NCI-H2196 treated with DMSO at 0.1 percent for 48 hours (cell line): ENCODE measurements around the gene BTBD16.

Experiments
- DNase-seq: peaks from one replicate; lab custom pipeline; 2025; ENCODE audit not compliant: unreplicated experiment; lab: John Stamatoyannopoulos, UW

BTBD16 gene

GRCh38 chr10:122248356-122249302 is 22.5 kb upstream of the BTBD16 start:
- no peak for DNase-seq

GRCh38 chr10:122249303-122249850 is 21.7 kb upstream of the BTBD16 start:
- no peak for DNase-seq

GRCh38 chr10:122249991-122250750 is 20.9 kb upstream of the BTBD16 start:
- DNase-seq: no peak

GRCh38 chr10:122251459-122252255 is 19.4 kb upstream of the BTBD16 start:
- DNase-seq: no peak

DNA sequence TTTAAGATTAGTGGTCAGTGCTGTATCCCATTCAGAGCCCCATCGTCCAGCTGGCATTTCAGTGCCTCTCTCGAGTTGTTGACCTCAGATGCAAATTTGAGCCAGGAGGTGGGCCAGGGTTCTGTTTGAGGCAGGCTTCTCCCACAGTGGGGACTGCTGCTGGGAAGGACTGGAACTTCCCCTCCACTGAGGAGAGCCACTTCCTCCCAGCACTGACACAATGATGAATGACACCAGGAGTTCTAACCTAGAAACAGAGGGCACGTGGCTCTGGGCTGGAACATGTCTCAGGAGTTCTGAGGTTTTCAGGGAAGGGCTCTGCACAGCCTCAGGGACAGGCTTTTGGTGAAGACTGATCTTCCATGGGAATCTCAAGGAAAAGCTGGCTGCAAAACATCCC is 18.3 kb upstream of the BTBD16 start:
- no peak for DNase-seq

DNA sequence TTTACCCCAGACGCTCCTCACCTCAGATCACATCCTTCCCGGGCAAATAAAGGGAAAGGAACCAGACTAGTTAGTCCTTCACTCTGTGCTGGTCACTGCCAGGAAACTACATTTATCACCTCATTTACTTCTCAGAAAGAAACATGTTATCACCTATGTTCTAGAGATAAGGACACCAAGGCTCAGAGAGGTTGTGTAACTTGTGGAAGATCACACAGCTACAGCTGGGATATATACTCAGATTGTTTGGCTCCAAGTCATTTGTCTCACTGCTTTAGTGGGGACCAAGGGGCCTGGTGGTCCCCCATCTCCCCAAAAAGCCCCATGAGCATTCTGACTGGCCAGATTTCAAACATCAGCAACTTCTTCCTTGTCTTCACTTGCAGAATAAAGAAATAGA is 17.5 kb upstream of the BTBD16 start:
- no peak for DNase-seq

DNA sequence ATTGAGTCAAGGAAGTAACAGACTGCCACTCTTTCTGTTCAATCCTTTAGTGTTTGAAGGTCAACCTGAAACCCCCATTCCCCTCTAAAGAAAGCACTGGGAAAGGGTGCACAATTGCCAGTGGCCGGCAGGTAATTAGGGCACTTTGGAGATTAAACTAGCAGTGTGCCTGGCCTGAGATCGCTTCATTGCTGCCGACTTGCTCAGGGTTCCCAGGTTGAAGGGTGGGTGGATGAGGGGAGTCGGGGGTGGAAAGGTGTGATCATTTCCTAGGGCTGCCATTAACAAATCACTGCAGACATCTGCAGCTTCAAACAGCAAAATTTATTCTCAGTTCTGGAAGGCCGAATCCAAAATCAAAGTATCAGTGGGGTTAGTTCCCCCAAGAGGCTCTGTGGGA is 16.3 kb upstream of the BTBD16 start:
- DNase-seq: no peak

- DNase-seq: no peak
Observed at GRCh38 chr10:122255509-122256301, 15.4 kb upstream of the BTBD16 start.

DNA sequence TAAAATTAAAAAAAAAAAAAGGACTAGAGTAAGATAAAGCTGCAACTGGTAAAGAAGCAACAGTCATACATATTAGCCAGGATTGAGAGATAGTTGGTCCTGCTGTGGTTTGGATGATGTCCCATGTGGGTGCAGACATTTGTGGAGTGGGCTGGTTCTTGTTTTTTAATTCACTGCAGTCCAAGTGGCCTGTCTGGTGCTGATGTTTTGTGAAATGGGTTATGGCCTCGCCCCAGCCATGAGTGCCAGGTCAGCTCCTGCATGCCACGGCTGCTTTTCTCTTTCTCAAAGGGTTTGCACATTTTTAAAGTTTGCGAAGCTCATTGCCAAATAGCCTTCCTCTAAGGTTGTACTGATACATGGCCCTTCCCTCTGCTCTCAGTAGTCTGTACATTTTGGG is 14.1 kb upstream of the BTBD16 start:
- DNase-seq: no peak

DNA sequence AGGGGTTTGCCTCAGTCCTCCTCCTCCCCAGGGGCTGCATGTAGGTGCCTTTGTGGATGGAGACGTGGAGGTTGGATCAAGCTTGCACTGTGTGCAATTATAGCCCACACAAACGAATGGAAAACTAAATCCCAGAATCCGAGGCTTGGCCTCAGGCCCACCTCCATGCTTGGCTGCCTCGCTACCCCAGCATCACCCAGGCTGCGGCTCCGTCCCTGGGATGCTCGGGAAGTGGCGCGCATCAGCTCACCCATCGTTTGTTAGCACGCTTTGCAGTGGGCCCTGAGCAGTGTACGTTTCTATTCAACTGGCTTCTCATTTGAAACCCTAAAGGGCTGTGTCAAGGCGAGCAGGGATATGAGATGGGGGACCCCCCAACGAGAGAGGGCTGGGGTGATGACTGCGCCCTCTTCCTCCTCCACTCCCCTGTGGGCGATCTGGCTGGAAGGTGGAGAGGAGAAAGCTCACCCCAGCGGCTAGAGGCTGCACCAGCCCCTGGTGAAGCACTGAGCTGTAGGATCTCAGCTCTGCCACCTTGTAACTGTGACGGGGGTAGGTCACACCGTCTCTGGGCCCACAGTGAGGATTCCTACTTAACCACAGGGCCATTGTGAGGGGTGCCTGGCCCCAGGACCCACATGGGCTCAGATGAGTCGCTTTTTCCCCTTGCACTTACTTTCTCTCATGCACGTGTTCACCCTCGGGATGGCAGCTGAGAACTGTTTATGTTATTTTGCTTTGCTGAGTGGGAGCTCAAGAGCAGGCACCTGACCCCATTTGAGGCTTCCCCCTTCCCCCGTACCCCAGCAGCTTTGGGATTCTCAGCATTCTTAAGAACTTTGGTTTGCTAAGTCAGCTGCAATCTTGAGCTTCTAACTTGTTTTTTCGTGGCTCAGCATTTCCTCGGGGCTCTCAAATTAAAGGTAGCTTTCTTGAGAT is 12.7 kb upstream of the BTBD16 start:
- DNase-seq: no peak

GRCh38 chr10:122259075-122259466 is 12.0 kb upstream of the BTBD16 start:
- DNase-seq: no peak

GRCh38 chr10:122261584-122261983 is 9.5 kb upstream of the BTBD16 start:
- no peak for DNase-seq

DNA sequence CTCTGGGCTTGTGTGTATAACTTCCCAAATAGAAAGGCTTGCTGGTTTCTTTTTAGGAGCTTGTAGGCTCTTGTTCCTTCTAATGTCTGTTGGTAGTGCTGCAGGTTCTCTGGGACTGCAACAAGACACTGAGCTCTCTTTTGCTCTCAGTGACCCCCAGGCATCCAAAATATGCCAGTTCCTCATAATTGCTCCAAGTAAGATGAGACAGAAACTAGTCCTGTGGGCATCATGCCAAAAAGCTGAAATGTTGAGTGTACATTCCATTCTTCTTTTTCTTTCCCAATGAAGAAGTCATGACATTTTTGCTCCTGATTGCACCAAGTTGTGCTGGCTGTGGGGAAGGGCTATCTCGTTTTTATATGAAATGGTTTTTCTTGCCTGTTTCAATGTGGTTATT is 7.1 kb upstream of the BTBD16 start:
- DNase-seq: no peak

GRCh38 chr10:122264436-122264835 is 6.7 kb upstream of the BTBD16 start:
- no peak for DNase-seq

- DNase-seq: no peak
Observed at GRCh38 chr10:122264931-122265330, 6.2 kb upstream of the BTBD16 start.

DNA sequence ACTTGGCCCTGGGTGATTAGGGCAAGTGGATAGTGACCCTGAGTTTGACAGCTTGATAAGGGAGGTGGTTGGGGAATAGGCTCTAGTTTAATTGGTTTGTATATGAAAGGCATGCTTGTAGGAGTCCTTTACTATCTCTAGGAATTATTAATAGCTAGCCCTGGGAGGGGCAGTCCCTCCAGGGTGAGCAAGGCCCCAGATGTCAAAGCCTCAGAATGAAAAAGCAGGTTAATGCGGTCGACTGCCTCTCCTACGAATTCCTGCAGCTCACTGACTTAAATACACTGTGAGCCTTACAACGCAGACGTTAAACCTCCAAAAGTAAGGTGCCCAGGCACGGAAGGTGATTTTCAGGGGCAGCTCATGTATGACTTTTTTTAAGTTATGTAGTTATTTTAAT is 5.2 kb upstream of the BTBD16 start:
- DNase-seq: no peak

DNA sequence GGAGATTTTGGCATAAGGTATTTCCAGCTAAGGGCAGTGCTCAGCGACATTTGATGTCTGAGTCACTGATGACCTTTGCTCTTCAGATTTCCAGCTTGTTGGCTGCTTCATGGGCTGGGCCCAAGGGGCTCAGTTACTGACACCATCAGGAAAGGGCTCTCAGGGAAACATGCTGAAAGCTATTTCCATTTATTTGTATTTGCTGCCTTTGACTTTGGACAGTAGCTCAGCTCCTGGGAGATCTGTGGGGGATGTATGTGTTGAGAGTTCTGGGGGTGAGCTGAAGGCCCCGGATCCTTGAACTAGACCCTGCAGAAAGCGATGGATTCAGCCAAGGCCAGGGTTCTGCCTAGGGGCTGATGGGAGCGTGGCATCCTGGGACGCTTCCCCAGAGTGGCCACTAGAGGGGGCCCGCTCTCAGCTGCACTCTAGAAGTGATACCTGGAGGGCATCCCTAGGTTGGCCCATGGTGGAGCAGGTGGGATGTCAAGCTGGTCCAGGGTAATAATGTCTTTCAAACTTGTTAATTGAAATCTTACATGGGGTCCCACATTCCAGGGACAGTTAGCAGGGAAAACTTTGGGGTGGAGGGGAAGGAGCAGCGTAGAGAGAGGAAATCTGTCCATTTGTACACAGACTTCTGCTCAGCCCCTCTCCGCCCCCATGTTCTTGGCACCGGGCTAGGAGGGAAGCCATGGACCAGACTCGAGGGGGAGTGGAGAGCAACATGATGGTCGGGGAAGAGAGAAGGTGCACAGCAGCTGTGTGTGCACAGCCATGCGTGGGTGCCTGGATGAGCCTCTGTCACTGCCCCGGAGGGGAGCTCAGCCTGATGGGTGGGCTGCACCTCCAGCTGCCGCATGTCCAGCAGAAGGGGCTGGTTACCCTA is 3.0 kb upstream of the BTBD16 start:
- DNase-seq: no peak

- DNase-seq: no peak
Observed at GRCh38 chr10:122269059-122269687, 1.9 kb upstream of the BTBD16 start.
